GM12872 (cell line): ENCODE measurements around the gene ARHGEF28.

Experiments
- CTCF ChIP-seq: IDR thresholded peaks from 3 replicates; pipeline ENCODE4 v1.5.1; 2011; ENCODE audit warnings: low read depth, mild to moderate bottlenecking, low read length, moderate library complexity; ENCODE audit not compliant: insufficient read depth

Gene ARHGEF28

GRCh38 chr5:73822278-73822988, 196.4 kb downstream of the ARHGEF28 start:
- no peak for TF ChIP-seq CTCF

- no peak for TF ChIP-seq CTCF
These were observed 197.0 kb downstream of the ARHGEF28 start for GRCh38 chr5:73822989-73823339.

DNA sequence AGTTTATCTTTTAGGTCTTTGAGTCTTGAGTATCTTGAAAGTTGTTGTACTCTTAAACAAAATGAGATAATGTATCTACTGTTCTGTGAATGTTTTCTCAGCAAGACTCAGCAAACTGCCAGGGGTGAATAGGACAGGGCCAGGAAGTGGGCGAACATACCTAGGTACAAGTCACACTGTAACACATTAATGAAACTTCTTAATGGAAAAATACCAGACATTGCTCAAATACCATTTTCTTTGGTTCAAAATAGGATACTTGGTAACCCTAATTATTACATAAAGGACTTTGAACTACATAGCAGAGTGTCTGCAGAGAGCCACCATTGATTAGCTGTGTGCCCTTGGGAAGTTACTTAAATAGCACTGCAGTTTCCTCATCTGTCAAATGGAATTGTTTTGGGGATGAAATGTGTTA, 197.5 kb downstream of the ARHGEF28 start:
- no peak for TF ChIP-seq CTCF

GRCh38 chr5:73825199-73825598, 199.2 kb downstream of the ARHGEF28 start:
- no peak for TF ChIP-seq CTCF

DNA sequence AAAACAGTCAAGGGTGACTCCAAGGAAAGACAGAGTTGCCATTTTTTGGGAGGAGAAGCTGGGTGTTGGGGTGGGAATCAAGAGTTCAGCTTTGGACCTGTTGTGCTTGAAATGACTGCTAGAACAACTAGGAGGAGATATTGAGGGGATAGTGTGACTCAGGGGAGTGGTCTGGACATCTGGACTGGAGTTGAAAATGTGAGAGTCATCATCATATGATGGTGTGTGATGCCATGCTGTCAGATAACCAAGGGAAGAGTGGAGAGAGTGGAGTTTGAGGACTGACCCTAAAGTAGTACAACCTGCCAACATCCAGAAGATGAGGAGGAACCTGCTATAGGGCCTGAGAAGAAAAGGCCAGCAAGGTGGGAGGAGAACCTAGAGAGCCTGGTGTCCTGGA, 199.7 kb downstream of the ARHGEF28 start:
- no peak for TF ChIP-seq CTCF

- TF ChIP-seq CTCF, result no peak
These were observed 200.5 kb downstream of the ARHGEF28 start for GRCh38 chr5:73826301-73827105.

GRCh38 chr5:73827106-73827450, 201.1 kb downstream of the ARHGEF28 start:
- no peak for TF ChIP-seq CTCF
